Measurements from ENCODE around the gene DYNLT5. TPM values are rescaled to one million over a fixed set of nuclear protein-coding genes. Genes with fewer than 3 reads are reported as not detected.

Gene DYNLT5
- total RNA-seq, 1 experiment from 2014 or later: 0.83 TPM

DNA sequence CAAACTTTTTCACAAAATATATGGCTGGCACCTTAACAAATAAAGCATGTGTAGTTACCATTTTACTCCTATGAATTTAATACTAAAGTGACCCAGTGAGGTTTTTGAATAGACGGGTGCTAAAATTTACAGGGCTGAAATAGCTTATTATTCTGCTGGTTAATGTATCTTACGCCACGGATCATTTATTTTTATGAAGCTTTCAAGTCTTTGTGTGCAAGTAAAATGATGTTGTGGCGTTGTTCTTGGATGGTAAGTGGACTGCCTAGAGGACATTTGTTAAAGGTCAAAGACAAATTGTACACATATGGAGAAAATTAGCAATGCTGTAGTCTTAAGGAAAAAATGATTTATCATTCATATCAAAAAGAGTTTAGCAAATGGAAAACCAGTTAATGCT lies 26.0 kb downstream of the DYNLT5 start:
- H2AFZ ChIP-seq (ENCODE audit: low read length): no peak overlapping the region
- no peak overlapping the region for H4K91ac ChIP-seq (ENCODE audit: insufficient read length, low read depth, low read length)
- H3K4me1 Mint-ChIP-seq: peaks cover 2% of the 10 kb centered on the region in 2 experiments
- H3K4me3 Mint-ChIP-seq: no peak overlapping the region
- no peak overlapping the region for H4K8ac ChIP-seq (replicated peaks; ENCODE audit: insufficient read length, low read depth, low read length)
- H3K4ac ChIP-seq (ENCODE audit: low read depth, low read length): no peak overlapping the region
- no peaks in the 10 kb centered on the region for H3K4me1 ChIP-seq (ENCODE audit: insufficient read depth, low read length)
- no peaks in the 10 kb centered on the region for H3K23me2 ChIP-seq (ENCODE audit: insufficient read length, low read depth, low read length, poor library complexity, severe bottlenecking)
- H3K56ac ChIP-seq (ENCODE audit: insufficient read length, low read depth, low read length): no peak overlapping the region
- no peak overlapping the region for H3K14ac ChIP-seq (ENCODE audit: insufficient read depth, low read length)
- WGBS (ENCODE audit: extremely low coverage, insufficient read length, low lambda C conversion rate): no CpG with 5 or more reads among the region's 4 CpGs
- H2BK15ac ChIP-seq (ENCODE audit: low read depth, low read length): no peak overlapping the region
- no peaks in the 10 kb centered on the region for H3K27me3 Mint-ChIP-seq (ENCODE audit: low read depth)
- H2AK5ac ChIP-seq (ENCODE audit: insufficient read length, low read length): no peak overlapping the region
- no peak overlapping the region for H3K27ac ChIP-seq (ENCODE audit: insufficient read length, low read depth, low read length)
- DNase-seq: no peak
- H2BK12ac ChIP-seq (ENCODE audit: insufficient read length, low read depth, low read length): no peak overlapping the region
- H2BK20ac ChIP-seq (ENCODE audit: low read depth, low read length, poor library complexity, severe bottlenecking): no peak overlapping the region
- H3K36me3 Mint-ChIP-seq (ENCODE audit: insufficient read depth in 1 of 3, low read depth in 3 of 3): peaks cover 7 to 18% (median 7%) of the 10 kb centered on the region in 3 experiments
- H3K23ac ChIP-seq (ENCODE audit: insufficient read length, low read depth, low read length): no peak overlapping the region
- H3K4me2 ChIP-seq (ENCODE audit: insufficient read depth, insufficient read length, low read length): no peak overlapping the region
- no peaks in the 10 kb centered on the region for H3K27me3 ChIP-seq (ENCODE audit: insufficient read depth, low read length)
- no peak overlapping the region for H3K27ac Mint-ChIP-seq
- no peaks in the 10 kb centered on the region for H3K79me2 ChIP-seq (ENCODE audit: insufficient read depth, low read length)
- H4K5ac ChIP-seq (ENCODE audit: insufficient read length, low read depth, low read length): no peak overlapping the region
- no peak overlapping the region for H2BK120ac ChIP-seq (ENCODE audit: low read depth, low read length, poor library complexity, severe bottlenecking)
- no peaks in the 10 kb centered on the region for H3K79me1 ChIP-seq (ENCODE audit: insufficient read depth, low read depth, low read length, poor library complexity, severe bottlenecking)
- no peaks in the 10 kb centered on the region for H4K20me1 ChIP-seq (ENCODE audit: control insufficient read depth, insufficient read depth, insufficient read length)
- peaks cover 23 to 33% of the 10 kb centered on the region in 2 experiments for H3K9me3 Mint-ChIP-seq
- TF ChIP-seq, protein P1, sequence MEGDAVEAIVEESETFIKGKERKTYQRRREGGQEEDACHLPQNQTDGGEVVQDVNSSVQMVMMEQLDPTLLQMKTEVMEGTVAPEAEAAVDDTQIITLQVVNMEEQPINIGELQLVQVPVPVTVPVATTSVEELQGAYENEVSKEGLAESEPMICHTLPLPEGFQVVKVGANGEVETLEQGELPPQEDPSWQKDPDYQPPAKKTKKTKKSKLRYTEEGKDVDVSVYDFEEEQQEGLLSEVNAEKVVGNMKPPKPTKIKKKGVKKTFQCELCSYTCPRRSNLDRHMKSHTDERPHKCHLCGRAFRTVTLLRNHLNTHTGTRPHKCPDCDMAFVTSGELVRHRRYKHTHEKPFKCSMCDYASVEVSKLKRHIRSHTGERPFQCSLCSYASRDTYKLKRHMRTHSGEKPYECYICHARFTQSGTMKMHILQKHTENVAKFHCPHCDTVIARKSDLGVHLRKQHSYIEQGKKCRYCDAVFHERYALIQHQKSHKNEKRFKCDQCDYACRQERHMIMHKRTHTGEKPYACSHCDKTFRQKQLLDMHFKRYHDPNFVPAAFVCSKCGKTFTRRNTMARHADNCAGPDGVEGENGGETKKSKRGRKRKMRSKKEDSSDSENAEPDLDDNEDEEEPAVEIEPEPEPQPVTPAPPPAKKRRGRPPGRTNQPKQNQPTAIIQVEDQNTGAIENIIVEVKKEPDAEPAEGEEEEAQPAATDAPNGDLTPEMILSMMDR (conservative IDR thresholded peaks at IDR 0.05): no peak
- no peak overlapping the region for H3K18ac ChIP-seq (ENCODE audit: insufficient read length, low read depth, low read length)
- peaks cover 7% of the 10 kb centered on the region for H3K9me3 ChIP-seq (ENCODE audit: control insufficient read depth, low read depth, low read length)
- H2BK5ac ChIP-seq (ENCODE audit: insufficient read length, low read length): no peak overlapping the region
- H3K9ac ChIP-seq (ENCODE audit: extremely low read depth, insufficient read length, low read length): no peak overlapping the region
- H3T11ph ChIP-seq (ENCODE audit: low read length): no peak overlapping the region
